GM18505 (cell line): ENCODE measurements around the gene CYP3A4.
"Not testable (repeated sequence)": the region's sequence is repeated elsewhere in the genome, so short reads cannot be mapped to it uniquely, and the experiment has no call there.

ENCODE experiments used
- ATAC-seq: cut with Tn5 transposase; IDR thresholded peaks from one replicate; pipeline ENCODE4 v1.9.1; 2021; ENCODE audit not compliant: unreplicated experiment
- POLR2A ChIP-seq: IDR thresholded peaks from 4 replicates; pipeline ENCODE4 v1.6.1; 2011; ENCODE audit warnings: borderline replicate concordance; ENCODE audit not compliant: insufficient read depth, insufficient read length; ENCODE audit errors: extremely low read depth

CYP3A4 gene

DNA sequence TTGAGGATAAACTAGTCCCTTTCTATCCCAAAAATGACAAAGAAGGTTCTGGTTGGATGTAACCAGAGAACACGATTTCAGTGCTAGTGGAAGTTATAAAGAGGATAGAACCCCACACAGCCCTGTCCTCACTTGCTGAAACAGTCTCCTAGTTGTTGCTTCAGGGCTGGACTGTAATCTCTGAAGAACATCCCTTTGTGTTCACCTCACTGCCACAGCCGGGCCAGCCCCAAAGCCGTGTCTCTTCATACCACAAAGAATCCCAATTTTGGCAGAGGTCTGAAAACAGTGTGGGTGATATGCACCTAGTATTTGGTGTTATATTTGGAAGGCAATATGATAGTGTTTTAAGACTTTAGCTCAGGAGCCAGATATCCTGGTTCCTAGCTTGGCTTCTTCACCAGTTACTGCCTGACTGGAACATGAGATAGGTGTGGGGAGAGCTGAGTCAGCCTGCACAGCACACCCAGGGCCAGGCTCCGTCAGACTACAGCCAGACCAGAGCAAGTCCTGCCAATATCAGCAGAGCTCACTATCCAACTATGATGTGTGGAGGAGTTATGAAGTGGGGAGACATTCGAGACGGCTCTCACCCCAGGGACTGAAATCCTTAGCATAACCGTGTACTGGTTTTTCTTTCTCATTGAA, 21.2 kb downstream of the CYP3A4 start:
- ATAC-seq = no peak
- TF ChIP-seq POLR2A = no peak

- no peak for TF ChIP-seq POLR2A
- no peak for ATAC-seq
Measured at GRCh38 chr7:99755085-99755484, 28.9 kb downstream of the CYP3A4 start.

GRCh38 chr7:99752356-99752755, 31.6 kb downstream of the CYP3A4 start:
- TF ChIP-seq POLR2A = no peak
- no peak for ATAC-seq

DNA sequence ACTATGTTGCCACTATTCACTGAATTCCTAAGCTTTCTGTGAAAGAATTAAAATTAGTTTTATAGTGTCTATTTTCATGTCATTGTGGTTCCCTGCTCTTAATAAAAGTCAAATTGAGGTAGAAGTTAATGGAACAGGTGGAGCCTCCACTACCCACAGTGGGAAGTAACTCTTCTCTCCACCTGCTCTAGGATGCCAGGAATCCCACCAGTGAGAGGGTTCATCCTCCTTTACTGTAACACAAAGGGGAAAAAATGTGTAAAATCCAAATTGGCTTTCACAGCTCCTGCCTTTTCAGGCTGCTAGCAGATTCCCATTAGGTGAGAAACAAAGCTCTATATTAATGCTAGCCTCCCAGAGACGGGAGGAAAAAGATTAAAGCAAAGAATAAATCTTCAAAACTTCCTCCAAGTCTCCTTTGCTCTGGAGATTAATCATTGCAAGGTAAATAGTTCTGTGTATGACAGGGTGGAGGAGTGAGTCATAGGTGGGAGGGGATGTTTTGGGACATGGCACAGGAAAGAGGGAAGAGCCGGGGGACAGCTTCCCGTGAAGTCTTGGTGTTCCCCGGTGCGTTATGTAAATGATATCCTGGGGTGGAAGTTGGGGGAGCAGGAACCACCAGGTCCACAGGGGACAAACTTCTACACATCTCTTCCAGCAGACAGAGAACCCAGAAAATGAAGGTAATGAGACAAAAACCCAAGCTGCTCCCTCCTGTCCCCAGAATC, 32.5 kb downstream of the CYP3A4 start:
- ATAC-seq = not testable (repeated sequence)

DNA sequence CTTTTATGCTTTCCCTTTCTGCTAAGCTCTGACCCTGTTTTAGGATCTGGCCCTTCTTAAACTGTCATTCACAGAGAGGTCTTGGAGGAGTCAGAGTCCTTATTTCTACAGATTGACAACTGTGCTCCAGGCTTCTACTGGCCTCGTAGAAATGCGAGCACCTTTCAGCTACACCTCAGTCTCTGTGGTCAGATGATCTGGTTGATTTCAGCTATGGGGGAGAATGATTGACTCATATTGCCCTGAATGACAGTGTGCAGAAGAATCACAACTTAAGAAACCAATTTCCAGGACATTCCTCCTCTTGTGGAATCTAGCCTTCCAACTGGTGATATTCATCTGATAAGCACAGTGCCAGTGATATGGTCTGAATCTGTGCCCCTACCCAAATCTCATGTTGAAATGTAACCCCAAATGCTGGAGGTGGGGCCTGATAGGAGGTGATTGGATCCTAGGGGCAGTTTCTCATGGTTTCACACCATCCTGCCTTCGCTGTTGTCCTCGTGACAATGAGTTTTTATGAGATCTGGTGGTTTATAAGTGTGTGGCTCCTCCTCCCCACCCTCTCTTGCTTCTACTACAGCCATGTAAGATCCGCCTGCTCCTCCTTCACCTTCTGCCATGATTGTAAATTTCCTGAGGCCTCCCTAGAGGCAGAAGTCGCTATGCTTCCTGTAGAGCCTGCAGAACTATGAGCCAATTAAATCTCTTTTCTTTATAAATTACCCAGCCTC, 35.0 kb downstream of the CYP3A4 start:
- no peak for ATAC-seq
- no peak for TF ChIP-seq POLR2A

DNA sequence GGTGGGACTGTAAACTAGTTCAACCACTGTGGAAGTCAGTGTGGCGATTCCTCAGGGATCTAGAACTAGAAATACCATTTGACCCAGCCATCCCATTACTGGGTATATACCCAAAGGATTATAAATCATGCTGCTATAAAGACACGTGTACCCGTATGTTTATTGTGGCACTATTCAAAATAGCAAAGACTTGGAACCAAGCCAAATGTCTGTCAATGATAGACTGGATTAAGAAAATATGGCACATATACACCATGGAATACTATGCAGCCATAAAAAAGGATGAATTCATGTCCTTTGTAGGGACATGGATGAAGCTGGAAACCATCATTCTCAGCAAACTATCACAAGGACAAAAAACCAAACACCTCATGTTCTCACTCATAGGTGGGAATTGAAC, 37.1 kb downstream of the CYP3A4 start:
- not testable (repeated sequence) for ATAC-seq

- ATAC-seq = not testable (repeated sequence)
Measured at GRCh38 chr7:99745395-99745794, 38.6 kb downstream of the CYP3A4 start.

DNA sequence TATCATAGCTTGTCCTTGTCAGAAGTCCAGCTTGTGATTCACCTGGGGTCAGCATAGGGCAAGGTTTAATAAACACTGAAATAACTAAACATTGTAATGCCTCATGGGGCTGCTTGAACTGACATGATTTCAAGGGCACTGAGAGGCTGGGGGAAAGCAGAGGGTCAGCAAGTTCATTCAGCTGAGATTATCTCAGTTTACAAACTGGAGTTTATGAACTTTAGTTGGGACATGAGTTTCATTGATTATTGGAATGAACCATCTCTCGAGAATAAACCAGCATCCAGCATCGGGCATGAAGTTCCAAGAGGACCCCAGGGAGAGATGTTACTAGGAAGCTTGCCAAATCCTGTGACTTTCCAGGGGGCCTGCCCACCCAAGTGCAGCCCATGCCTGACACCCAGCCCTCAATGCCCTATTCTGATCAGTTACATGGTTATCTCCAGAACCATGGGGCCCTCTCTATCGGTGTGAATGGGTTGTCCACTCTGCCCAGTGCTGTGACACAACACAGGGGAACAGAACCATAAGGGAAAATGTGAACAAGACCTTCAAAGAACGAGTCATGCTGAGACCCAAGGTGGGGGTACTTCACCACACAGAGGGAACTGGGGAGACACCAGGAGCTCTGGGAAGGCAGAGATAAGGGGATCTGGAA, 41.1 kb downstream of the CYP3A4 start:
- TF ChIP-seq POLR2A = no peak
- no peak for ATAC-seq

GRCh38 chr7:99741441-99741795, 42.6 kb downstream of the CYP3A4 start:
- no peak for TF ChIP-seq POLR2A
- no peak for ATAC-seq

DNA sequence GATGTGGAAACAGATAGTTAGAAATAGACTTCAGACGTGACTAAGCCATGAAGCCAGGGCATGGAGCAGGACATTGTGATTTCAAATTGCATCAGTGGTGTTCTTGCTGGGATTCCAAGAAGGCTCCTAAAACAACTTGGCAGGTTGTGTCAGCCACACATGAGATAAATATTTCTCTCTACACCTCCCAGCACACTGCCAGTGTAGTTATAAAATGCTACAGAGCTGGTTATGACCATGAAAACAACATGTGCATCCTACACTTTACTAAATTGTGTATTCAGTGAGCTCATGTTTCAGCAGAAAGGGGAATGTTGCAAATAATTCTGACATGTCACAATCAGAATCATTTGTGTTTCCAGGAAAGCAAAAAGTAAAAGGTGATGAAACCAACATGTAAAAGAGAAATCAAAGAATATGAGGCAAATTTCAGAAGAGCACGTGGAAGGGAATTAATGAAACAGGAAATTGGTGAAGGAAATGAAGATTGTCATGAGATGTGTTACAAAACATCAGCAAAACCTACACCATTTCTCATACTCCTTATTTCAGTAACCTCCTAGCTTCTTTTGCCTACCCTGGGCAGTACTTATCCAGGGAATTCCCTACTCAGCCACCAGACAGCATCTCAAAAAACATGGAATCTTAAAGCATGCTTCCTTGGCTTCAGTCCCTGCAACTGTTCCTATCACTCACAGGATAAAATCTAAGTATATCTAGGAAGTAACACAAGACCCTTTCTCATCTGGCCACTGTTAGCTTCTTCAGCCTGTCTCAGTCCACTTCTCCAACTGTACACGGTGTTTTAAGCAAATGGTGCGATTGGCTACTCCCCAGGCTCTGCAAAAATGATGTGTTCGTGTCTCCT, 43.2 kb downstream of the CYP3A4 start:
- no peak for ATAC-seq
- TF ChIP-seq POLR2A = no peak

DNA sequence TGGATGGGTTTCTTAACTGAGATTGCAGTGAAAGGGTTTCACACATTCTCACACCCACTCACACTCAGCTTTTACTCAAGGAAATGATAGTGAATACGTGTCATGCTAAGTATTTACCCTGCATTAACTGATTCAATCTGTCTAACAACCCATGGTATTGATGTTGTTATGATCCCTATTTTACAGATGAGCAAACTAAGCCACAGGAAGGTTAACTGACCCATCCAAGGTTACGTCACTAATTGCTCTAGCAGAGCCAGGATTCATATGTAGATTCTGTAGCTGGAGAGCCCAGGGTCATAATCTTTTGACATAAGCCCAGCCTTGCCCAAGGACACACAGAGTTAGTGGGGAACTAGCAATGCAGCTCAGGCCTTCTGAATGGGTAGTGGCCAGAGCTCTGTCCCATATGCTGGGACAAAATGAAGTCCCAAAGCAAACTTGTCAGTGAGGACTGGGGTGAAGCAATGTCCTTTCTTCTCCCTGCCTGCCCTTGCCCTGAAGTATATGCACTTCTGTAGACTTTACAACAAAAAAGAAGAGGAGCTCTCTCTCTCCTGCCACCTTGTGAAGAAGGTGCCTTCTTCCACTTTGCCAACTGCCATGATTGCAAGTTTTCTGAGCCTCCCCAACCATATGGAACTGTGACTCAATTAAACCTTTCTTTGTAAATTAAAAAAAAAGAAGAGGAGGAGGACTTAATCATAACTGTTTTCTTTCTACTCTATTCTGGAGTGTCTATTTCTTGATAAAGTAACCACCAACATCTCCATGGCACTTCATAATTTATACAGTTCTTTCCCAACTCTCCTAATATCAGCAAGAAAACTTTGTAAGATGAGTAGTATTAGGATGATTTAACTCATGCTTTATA, 44.0 kb downstream of the CYP3A4 start:
- no peak for ATAC-seq
- no peak for TF ChIP-seq POLR2A

DNA sequence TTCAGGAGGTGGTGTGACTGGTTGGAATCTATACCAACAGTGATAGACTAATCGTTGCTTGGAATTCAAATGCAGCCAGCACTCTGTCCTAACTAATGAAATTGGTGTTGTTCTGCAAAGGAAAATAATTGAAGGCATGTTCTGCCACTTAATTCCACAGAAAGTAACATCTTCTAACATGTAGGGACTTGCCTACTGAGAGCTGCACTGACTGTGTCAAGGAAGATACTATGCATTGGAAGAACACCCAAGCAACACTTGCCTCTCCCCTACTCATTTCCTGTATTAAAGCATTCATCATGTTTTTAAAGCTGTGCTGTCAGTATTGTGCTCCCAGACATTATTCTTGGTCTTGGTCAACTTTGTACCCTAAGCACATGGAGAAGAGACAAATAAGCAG, 46.3 kb downstream of the CYP3A4 start:
- no peak for ATAC-seq
- TF ChIP-seq POLR2A = no peak

DNA sequence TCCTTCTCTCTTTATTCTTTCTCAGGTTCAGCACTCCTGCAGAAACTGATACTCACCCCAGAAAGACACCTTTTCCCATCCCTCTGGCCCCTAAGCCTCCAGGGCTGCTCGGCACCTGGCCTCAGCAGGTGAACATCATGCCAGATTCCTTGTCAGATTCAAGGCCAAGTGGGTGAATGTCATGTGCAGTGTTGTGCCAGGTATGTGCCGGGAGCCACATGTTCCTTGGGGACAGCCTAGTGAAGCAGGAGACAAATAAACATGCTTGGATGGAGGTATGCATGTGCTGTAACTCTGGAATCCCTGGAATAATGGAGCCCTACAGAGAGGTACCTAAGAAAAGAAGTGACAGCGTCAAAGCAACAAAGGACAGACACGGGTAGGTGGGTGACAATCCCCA, 47.3 kb downstream of the CYP3A4 start:
- not testable (repeated sequence) for ATAC-seq
